ENCODE data around the gene TBC1D9B. TPM values are rescaled to one million over a fixed set of nuclear protein-coding genes. Genes with fewer than 3 reads are reported as not detected.

TBC1D9B gene
- total RNA-seq (2014; rRNA removed; shearing (Covaris generic)) = 39.6 and 44.9 TPM in 2 replicates

DNA sequence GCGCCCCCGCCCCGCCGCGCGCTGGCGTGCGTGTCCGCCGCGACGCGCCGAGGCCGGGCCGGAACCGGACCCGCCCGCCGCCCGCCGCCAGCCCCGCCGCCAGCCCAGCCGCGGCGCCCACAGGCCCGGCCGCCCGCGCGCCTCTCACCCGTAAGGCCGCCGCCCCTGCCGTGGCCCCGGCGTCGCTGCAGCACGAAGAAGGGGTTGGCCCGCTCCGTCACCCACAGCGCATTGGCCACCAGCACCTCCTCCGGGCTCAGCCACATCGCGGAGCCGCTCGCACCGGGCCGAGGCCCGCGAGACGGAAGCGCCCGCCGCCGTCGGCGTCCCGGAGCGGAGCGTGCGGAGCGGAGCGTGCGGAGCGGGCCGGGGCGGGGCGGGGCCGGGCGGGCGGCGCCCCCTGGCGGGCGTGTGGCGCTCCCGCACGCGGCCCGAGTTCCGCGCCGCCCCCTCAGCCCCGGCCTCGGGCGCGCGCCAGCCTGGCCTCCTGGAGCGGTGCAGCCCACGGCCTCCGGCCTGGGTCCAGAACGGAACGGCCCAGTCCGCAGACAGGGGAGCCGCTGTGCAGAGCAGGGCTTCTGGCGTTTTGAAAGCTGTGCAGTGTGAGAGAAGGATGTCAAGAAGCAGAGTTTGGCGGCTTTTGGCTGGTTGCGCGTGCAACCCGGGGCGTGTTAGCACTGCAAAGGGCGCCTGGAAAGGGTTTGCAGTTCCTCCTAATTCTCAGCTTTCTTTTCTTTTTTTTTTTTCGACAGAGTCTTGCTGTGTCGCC, at the start of gene TBC1D9B:
Gene TBC1D9B (minus strand): TSS at position 342 of the 769 bp plus-strand sequence. CDS start 76 bp downstream, at position 266.

DNA sequence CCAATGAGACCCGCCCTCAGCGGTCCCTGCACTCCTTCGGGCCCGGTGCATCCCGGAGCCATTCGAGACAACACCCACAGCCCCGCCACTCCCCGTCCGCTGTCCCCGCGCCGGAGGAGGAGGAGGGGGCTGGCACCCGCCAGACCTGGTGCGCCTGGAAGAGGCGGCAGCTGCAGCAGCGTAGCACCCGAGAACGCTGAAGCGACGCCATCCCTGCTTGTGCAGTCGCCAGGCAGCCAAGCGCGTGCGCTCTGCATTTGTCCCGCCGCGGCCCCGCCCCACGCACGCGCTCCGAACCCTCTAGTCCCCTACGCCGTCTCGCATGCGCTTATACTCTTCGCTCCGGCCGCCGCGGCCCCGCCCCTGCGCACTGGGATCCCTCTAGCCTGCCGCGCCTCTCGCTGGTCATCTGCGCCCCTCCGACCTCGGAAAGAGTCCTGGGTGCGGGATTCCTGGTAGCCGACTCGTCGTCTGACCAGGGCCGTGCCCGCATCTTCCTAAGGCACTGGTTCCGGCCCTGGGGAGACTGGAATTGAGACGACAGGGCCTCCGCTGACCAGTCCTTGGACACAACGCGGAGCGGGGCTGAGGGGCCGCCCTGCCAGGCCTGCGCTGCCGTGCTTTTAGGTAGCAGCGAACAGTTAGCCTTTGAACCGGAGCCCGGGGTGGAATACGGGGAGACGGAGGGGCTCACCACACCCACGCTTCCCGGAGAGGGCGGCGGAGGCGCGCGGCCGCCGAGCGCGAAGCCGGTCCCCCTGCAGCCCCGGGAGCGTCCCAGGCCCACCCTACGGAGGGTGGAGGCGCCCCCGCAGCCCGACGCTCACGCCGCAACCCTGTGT, 48.9 kb downstream of the TBC1D9B start, which contains the start of gene MRNIP:
Gene MRNIP (minus strand): TSS at position 232 of the 842 bp plus-strand sequence. CDS start 21 bp downstream, at position 211.

DNA sequence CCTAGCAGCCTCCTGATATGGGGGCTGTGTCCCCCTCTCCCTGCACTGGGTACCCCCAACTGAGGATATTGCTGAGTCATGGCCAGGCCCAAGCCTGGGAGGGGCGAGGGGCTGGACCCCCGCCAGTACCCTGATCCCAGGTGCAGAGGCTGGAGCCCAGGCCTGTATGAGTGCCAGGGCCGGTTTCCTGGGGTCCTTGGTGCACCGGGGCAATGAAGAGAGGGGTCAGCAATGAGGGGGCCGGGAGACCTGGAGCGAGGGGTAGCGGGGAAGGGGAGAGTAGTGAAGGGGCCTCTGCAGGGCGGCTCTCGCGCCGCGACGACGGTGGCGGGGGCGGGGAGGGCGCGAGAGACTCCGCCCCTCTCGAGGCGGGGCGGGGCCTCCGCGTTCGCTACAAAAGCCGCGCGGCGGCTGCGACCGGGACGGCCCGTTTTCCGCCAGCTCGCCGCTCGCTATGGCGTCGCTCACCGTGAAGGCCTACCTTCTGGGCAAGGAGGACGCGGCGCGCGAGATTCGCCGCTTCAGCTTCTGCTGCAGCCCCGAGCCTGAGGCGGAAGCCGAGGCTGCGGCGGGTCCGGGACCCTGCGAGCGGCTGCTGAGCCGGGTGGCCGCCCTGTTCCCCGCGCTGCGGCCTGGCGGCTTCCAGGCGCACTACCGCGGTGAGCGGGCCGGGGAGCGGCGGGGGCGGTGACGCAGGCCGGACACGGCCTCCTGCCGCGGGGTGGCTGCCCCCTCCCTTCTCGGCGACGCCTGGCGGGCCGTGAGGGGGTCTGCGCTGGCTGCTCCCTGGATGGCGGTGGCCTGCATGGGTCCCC, 87.0 kb downstream of the TBC1D9B start, which contains the start of gene SQSTM1:
Gene SQSTM1 (plus strand): TSS at position 423 of the 815 bp plus-strand sequence. CDS start 32 bp downstream, at position 455.

Small RNA genes within 50 kb of the gene (small RNA-seq; reads per million reads assigned to genes)
- gene RF00019 = not detected

Other genes starting within 250 kb of the TBC1D9B start
- gene CBY3, start 226.9 kb downstream of the TBC1D9B start, total RNA-seq (2014; rRNA removed; shearing (Covaris generic)) = not detected in 2 replicates
- 338 and 380 TPM in 2 replicates for gene CANX, start 208.9 kb downstream of the TBC1D9B start, total RNA-seq (2014; rRNA removed; shearing (Covaris generic))
- 10.1 and 12.6 TPM in 2 replicates for gene MAML1, start 175.1 kb downstream of the TBC1D9B start, total RNA-seq (2014; rRNA removed; shearing (Covaris generic))
- gene LTC4S, start 113.9 kb downstream of the TBC1D9B start, total RNA-seq (2014; rRNA removed; shearing (Covaris generic)) = 1.2 TPM in 1 of 2 replicates, not detected in the other
- gene MGAT4B, start 101.0 kb downstream of the TBC1D9B start, total RNA-seq (2014; rRNA removed; shearing (Covaris generic)) = 130 and 148 TPM in 2 replicates
- gene SQSTM1, start 87.0 kb downstream of the TBC1D9B start, total RNA-seq (2014; rRNA removed; shearing (Covaris generic)) = 288 and 310 TPM in 2 replicates
- 15.5 and 19.2 TPM in 2 replicates for gene MRNIP, start 49.1 kb downstream of the TBC1D9B start, total RNA-seq (2014; rRNA removed; shearing (Covaris generic))
- gene RNF130, start 163.9 kb upstream of the TBC1D9B start, total RNA-seq (2014; rRNA removed; shearing (Covaris generic)) = 35.6 and 40.2 TPM in 2 replicates